IMR-90 (cell line): ENCODE results near the gene ZNF473. TPM values are rescaled to one million over a fixed set of nuclear protein-coding genes. Genes with fewer than 3 reads are reported as not detected.
A peak's percentile ranks its signal among the peaks of the same experiment; 100 is the strongest.

Experiments used
- ATAC-seq: fragments of 200-7000 bp; cut with Tn5 transposase; 2 replicates; pipeline ENCODE4 v1.9.1; 2020; ENCODE audit warnings: low read depth, mild to moderate bottlenecking, moderate library complexity
- BruUV-seq: library from RNA; stranded (reverse); fragments of 400-500 nt; replicated peaks from 2 replicates; lab custom pipeline; 2021; lab: Mats Ljungman, UMichigan
- CTCF ChIA-PET: fragments of 300-600 bp; formaldehyde crosslinking; extraction: SDS; loops from one replicate; lab custom pipeline; 2021; ENCODE audit warnings: antibody characterized with exemption; lab: Yijun Ruan, JAX
- POLR2A ChIA-PET: fragments of 300-600 bp; sonication (Branson Sonifier 250); formaldehyde crosslinking; loops from one replicate; lab custom pipeline; 2022; ENCODE audit warnings: antibody characterized with exemption; ENCODE audit not compliant: unreplicated experiment; lab: Charles Lee
- DNase-seq: peaks from one replicate; pipeline ENCODE4 v3.0.0; 2013
- H2AFZ ChIP-seq: replicated peaks from 2 replicates; pipeline ENCODE3; 2013; ENCODE audit warnings: low read length, mild to moderate bottlenecking; ENCODE audit not compliant: poor library complexity
- H2AK5ac ChIP-seq: 2 replicates; pipeline ENCODE4 v1.6.1; 2013; ENCODE audit warnings: low read depth, low read length, inconsistent platforms
- H2AK9ac ChIP-seq: replicated peaks from 2 replicates; pipeline ENCODE3; 2013; ENCODE audit warnings: mild to moderate bottlenecking, low read depth, low read length, moderate library complexity; ENCODE audit not compliant: poor library complexity
- H2BK120ac ChIP-seq: 2 replicates; pipeline ENCODE4 v1.6.1; 2013; ENCODE audit warnings: low read depth, low read length, inconsistent platforms
- H2BK15ac ChIP-seq: 3 replicates; pipeline ENCODE4 v1.6.1; 2013; ENCODE audit warnings: low read depth, low read length, inconsistent platforms
- H2BK20ac ChIP-seq: 2 replicates; pipeline ENCODE4 v1.6.1; 2013; ENCODE audit warnings: low read depth, mild to moderate bottlenecking, inconsistent platforms, low read length, moderate library complexity
- H2BK5ac ChIP-seq: 2 replicates; pipeline ENCODE4 v1.6.1; 2013; ENCODE audit warnings: mild to moderate bottlenecking, low read depth, low read length, inconsistent platforms; ENCODE audit not compliant: poor library complexity, severe bottlenecking
- H3K14ac ChIP-seq: replicated peaks from 2 replicates; pipeline ENCODE4 v1.6.1; 2013; ENCODE audit warnings: low read depth, low read length, inconsistent platforms
- H3K18ac ChIP-seq: 2 replicates; pipeline ENCODE4 v1.6.1; 2013; ENCODE audit warnings: low read depth, low read length, control low read depth
- H3K23ac ChIP-seq: 2 replicates; pipeline ENCODE4 v1.6.1; 2013; ENCODE audit warnings: low read depth, low read length, inconsistent platforms
- H3K27ac ChIP-seq: 2 replicates; pipeline ENCODE4 v1.5.1; 2013; ENCODE audit warnings: mild to moderate bottlenecking, control low read depth, low read length; ENCODE audit not compliant: insufficient read depth
- H3K27me3 ChIP-seq: 2 replicates; pipeline ENCODE4 v1.6.1; 2013; ENCODE audit warnings: low read length; ENCODE audit not compliant: control insufficient read depth, insufficient read depth
- H3K36me3 ChIP-seq: 2 replicates; pipeline ENCODE4 v1.6.1; 2013; ENCODE audit warnings: low read length, mixed read lengths; ENCODE audit not compliant: control insufficient read depth, insufficient read depth
- H3K4ac ChIP-seq: 2 replicates; pipeline ENCODE4 v1.6.1; 2013; ENCODE audit warnings: low read depth, low read length, inconsistent platforms
- H3K4me1 ChIP-seq: 2 replicates; pipeline ENCODE4 v1.6.1; 2013; ENCODE audit warnings: low read length, mixed read lengths; ENCODE audit not compliant: control insufficient read depth, insufficient read depth
- H3K4me2 ChIP-seq: 2 replicates; pipeline ENCODE4 v1.6.1; 2013; ENCODE audit warnings: low read depth, mild to moderate bottlenecking, control low read depth, low read length, moderate library complexity
- H3K4me3 ChIP-seq: 2 replicates; pipeline ENCODE4 v1.5.1; 2013; ENCODE audit warnings: low read depth, mild to moderate bottlenecking, control low read depth, low read length, moderate library complexity; ENCODE audit not compliant: insufficient read depth
- H3K56ac ChIP-seq: 2 replicates; pipeline ENCODE4 v1.6.1; 2013; ENCODE audit warnings: low read length, inconsistent platforms; ENCODE audit not compliant: insufficient read depth; ENCODE audit errors: extremely low read depth
- H3K79me1 ChIP-seq, 2 experiments: 2 replicates each; pipeline ENCODE4 v1.6.1; 2013; ENCODE audit warnings: low read length in 2 of 2, inconsistent platforms in 1 of 2, low read depth in 1 of 2
- H3K9ac ChIP-seq: 2 replicates; pipeline ENCODE4 v1.6.1; 2013; ENCODE audit warnings: low read depth, low read length, control low read depth
- H3K9me1 ChIP-seq: 2 replicates; pipeline ENCODE4 v1.6.1; 2013; ENCODE audit warnings: low read length, inconsistent platforms; ENCODE audit not compliant: insufficient read depth
- H3K9me3 ChIP-seq: 2 replicates; pipeline ENCODE4 v1.6.1; 2013; ENCODE audit warnings: low read length; ENCODE audit not compliant: control insufficient read depth, insufficient read depth
- H4K20me1 ChIP-seq: 2 replicates; pipeline ENCODE4 v1.6.1; 2013; ENCODE audit warnings: low read length, inconsistent platforms; ENCODE audit not compliant: insufficient read depth
- H4K5ac ChIP-seq: 2 replicates; pipeline ENCODE4 v1.6.1; 2013; ENCODE audit warnings: mild to moderate bottlenecking, low read depth, low read length, control low read depth
- H4K8ac ChIP-seq, 2 experiments: 2 replicates each; pipeline ENCODE4 v1.6.1; 2013; ENCODE audit warnings: low read depth in 2 of 2, low read length in 2 of 2, control low read depth in 1 of 2, inconsistent platforms in 1 of 2
- H4K91ac ChIP-seq: 2 replicates; pipeline ENCODE4 v1.6.1; 2013; ENCODE audit warnings: low read depth, low read length, inconsistent platforms; ENCODE audit not compliant: insufficient read depth
- CTCF ChIP-seq: conservative IDR thresholded peaks from 2 replicates; pipeline ENCODE4 v1.5.1; 2012; ENCODE audit warnings: mild to moderate bottlenecking, low read depth, low read length, improper control_type of control experiment
- ELK1 ChIP-seq: fragments of 150-350 bp; IDR thresholded peaks from 2 replicates; pipeline ENCODE4 v1.6.1; 2016; ENCODE audit warnings: low read depth, mild to moderate bottlenecking, low read length, moderate library complexity, borderline replicate concordance
- FOS ChIP-seq: fragments of 150-350 bp; IDR thresholded peaks from 2 replicates; pipeline ENCODE4 v1.6.1; 2016; ENCODE audit warnings: low read depth, low read length
- MAZ ChIP-seq: IDR thresholded peaks from 2 replicates; pipeline ENCODE4 v1.6.1; 2012; ENCODE audit warnings: low read depth, mild to moderate bottlenecking, low read length, improper control_type of control experiment, moderate library complexity, borderline replicate concordance
- MXI1 ChIP-seq: IDR thresholded peaks from 2 replicates; pipeline ENCODE4 v1.6.1; 2012; ENCODE audit warnings: low read depth, mild to moderate bottlenecking, low read length, moderate library complexity, borderline replicate concordance
- NFE2L2 ChIP-seq: fragments of 150-350 bp; IDR thresholded peaks from 2 replicates; pipeline ENCODE4 v1.6.1; 2016; ENCODE audit warnings: low read depth, mild to moderate bottlenecking, low read length
- RAD21 ChIP-seq: IDR thresholded peaks from 2 replicates; pipeline ENCODE4 v1.6.1; 2012; ENCODE audit warnings: low read length, improper control_type of control experiment
- RFX5 ChIP-seq: IDR thresholded peaks from 2 replicates; pipeline ENCODE4 v1.8.0; 2012; ENCODE audit warnings: low read depth, mild to moderate bottlenecking, low read length, moderate library complexity
- SMC3 ChIP-seq: fragments of 150-350 bp; IDR thresholded peaks from 2 replicates; pipeline ENCODE4 v1.6.1; 2016; ENCODE audit warnings: low read depth, mild to moderate bottlenecking, antibody characterized with exemption, low read length, moderate library complexity
- USF2 ChIP-seq: fragments of 150-350 bp; IDR thresholded peaks from 2 replicates; pipeline ENCODE4 v1.6.1; 2017; ENCODE audit warnings: mild to moderate bottlenecking, antibody characterized with exemption, low read length, low read depth
- WGBS, 2 experiments: methylation state at CpG; one replicate each; pipeline versions ENCODE4 v1.1.5 to v1.1.7; 2013; ENCODE audit warnings: missing lambda C conversion rate in 2 of 2; ENCODE audit not compliant: insufficient read length in 1 of 2; ENCODE audit errors: extremely low coverage in 2 of 2; 5-methylcytosine and 5-hydroxymethylcytosine counted together
- dilution Hi-C: fragments of 300-500 bp; cut with HindIII; formaldehyde crosslinking; loops from one replicate; pipeline ENCODE4 v1.14.3; 2018; ENCODE audit warnings: low sequenced_read_pairs; ENCODE audit not compliant: unreplicated experiment
- in situ Hi-C: fragments of 300-500 bp; cut with MboI; formaldehyde crosslinking; loops from 3 replicates; pipeline ENCODE4 v1.14.3; 2019; ENCODE audit warnings: low sequenced_read_pairs, inconsistent platforms, mixed read lengths
- intact Hi-C: fragments of 100-400 bp; cut with micrococcal nuclease; formaldehyde crosslinking; loops from 2 replicates; pipeline ENCODE4 v1.10.0; 2022
- polyA plus RNA-seq, 3 experiments: library from polyadenylated mRNA; depleted of rRNA; stranded (reverse); fragments of >200 nt; gene quantifications; 2 replicates each; pipeline ENCODE4 v1.2.3, GENCODE V29; 2012; ENCODE audit warnings: low replicate concordance in 1 of 3
- total RNA-seq: library from RNA; depleted of rRNA; stranded (reverse); fragments of >200 nt; gene quantifications from 2 replicates; pipeline ENCODE4 v1.2.3, GENCODE V29; 2012

The ZNF473 gene
- total and polyA plus RNA-seq, 2 of the 4 experiments (the other 2 are of a cell fraction) = 4.5 to 13.3 TPM

- in situ Hi-C loops = no loop called here
- TF ChIP-seq SMC3 (no peak), USF2 (no peak), MAZ (no peak), FOS (no peak), MXI1 (no peak), CTCF (no peak), RFX5 (no peak), ELK1 (no peak), NFE2L2 (no peak), RAD21 (no peak)
- peak; percentile 21 for DNase-seq
These were observed 14.2 kb downstream of the ZNF473 start for GRCh38 chr19:50039968-50040367.

More at GRCh38 chr19:50039968-50040367, 14.2 kb downstream of the ZNF473 start:
- H4K5ac ChIP-seq = no peak overlapping the region
- H2BK20ac ChIP-seq = no peak overlapping the region
- no peak overlapping the region for H2BK5ac ChIP-seq
- no peak overlapping the region for H3K56ac ChIP-seq
- H3K14ac ChIP-seq = no peak overlapping the region
- dilution Hi-C loops (no loop called here), intact Hi-C loops (no loop called here)
- no peaks in the 10 kb centered on the region for H3K27me3 ChIP-seq
- no peak overlapping the region for H2BK120ac ChIP-seq
- no peaks in the 10 kb centered on the region for H4K20me1 ChIP-seq
- H3K27ac ChIP-seq = no peak overlapping the region
- H2AK5ac ChIP-seq = no peak overlapping the region
- H3K23ac ChIP-seq = no peak overlapping the region
- ATAC-seq = no peak
- no peak overlapping the region for H2AFZ ChIP-seq
- peaks cover 31% of the 10 kb centered on the region for H3K9me3 ChIP-seq
- peaks cover 63% of the 10 kb centered on the region for H3K36me3 ChIP-seq
- H3K4me3 ChIP-seq = no peak overlapping the region
- ChIA-PET POLR2A (no interaction called here), CTCF (no interaction called here)
- no peak overlapping the region for H4K8ac ChIP-seq
- no TSS peak for BruUV-seq
- 100% methylated on average over 2 of the region's 3 CpGs; no CpG with 5 or more reads in 1 of the 2 experiments for WGBS, 2 experiments
- no peaks in the 10 kb centered on the region for H3K4me1 ChIP-seq
- H3K4ac ChIP-seq = no peak overlapping the region
- no peak overlapping the region for H3K9ac ChIP-seq
- no peak overlapping the region for H4K91ac ChIP-seq
- H3K9me1 ChIP-seq = no peaks in the 10 kb centered on the region
- H3K4me2 ChIP-seq = no peak overlapping the region
- no peak overlapping the region for H3K18ac ChIP-seq
- no peak overlapping the region for H2BK15ac ChIP-seq
- no peak overlapping the region for H2AK9ac ChIP-seq
- peaks cover 3 to 7% of the 10 kb centered on the region in 2 experiments; a peak in 2 of 4 replicates for H3K79me1 ChIP-seq
